Measurements from ENCODE around the gene TMEM52.

DNA sequence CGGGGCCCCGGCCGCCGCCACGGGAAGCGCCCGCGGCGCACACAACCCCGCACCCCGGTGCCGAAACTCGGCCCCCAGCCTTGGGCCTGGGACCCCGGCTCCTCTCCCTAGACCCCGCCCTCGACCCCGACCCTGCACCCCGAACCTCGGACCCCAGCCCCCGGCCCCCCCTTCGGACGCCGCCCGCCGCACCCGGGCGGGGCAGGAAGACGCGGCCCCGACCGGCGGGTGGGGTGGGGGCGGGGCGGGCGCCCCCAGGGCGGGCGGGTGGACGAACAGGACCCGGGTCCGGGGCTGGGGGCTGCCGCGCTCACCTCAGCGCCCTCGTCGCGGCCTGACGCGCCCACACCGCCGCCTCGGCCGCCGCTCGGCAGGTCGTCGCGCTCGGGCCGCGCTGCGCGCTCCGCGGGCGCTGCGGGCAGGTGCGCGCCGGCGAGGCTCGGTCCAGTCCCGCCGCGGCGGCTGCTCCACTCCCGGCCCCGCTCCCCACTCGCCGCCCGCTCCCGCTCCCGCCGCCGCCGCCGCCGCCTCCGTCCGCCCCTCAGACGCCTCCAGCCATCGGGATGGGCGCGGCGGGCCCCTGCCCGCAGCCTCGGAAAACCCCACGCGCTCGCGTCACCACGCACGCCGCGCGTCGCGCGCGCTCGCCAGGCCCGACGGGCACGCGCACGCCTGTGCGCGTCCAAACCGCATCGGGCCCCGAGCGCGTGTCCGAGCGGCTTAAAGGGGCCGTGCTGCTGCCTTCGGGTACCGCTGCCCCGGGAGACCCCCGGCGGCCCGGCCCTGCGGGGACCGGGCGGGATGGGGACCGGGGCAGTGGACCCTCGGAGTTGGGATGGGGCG is 28.4 kb downstream of the TMEM52 start, which contains the start of gene GNB1:
- TF ChIP-seq POLR2AphosphoS5 (IDR thresholded peaks at IDR 0.05; ENCODE audit: low read depth, low read length) (no peak), POLR2A (IDR thresholded peaks at IDR 0.05; ENCODE audit: low read depth, low read length) (peak; percentile 56; the same call in 1 of the 2 replicates), TAF1 (IDR thresholded peaks at IDR 0.05; ENCODE audit: borderline replicate concordance, low read depth, low read length) (0 out of 2 replicates have a peak, but pooled peaks have one; percentile 53)

All from GM12892 (cell line).